HG03196 (cell line): ENCODE measurements around the gene DPY19L2.
"Not testable (repeated sequence)": the region's sequence is repeated elsewhere in the genome, so short reads cannot be mapped to it uniquely, and the experiment has no call there.

ENCODE experiments used
- ATAC-seq: cut with Tn5 transposase; IDR thresholded peaks from one replicate; pipeline ENCODE4 v1.9.1; 2021; ENCODE audit not compliant: unreplicated experiment

DPY19L2 gene

DNA sequence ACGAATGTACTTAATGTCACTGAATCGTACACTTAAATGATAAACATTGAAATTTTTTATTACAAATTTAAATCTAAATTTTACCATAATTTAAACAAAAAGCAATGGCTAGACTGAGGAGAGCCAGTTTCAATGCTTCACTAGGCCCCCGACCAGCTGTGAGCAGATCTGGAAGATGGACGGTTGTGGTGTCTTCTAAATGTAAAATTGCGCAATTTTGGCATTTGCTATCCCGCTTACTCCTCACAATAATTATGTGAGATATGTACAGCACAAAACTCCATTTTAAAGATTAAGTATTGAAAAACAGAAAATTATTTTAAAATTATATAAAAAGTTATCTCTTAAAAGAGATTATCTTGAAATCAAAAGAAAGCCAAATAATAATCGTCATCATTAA, 5.3 kb downstream of the DPY19L2 start:
- not testable (repeated sequence) for ATAC-seq

DNA sequence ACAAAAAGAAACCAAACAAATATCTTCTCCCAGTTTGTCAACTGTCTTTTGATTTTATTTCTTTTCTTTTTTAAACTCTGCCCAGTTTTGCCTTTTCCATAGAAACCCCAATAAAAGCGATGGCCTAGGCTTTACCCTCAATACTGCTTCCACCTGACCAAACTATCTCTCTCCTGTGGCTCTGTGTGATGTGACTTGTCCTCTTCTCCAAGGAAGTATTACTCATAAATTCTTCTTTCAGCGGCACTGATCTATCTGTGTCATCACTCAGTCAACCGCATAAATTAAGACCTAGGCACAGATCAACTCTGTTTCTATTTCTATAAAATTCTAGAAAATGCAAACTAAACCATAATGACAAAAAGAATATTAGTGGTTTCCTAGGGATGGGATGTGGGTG, 9.8 kb downstream of the DPY19L2 start:
- ATAC-seq, result not testable (repeated sequence)

DNA sequence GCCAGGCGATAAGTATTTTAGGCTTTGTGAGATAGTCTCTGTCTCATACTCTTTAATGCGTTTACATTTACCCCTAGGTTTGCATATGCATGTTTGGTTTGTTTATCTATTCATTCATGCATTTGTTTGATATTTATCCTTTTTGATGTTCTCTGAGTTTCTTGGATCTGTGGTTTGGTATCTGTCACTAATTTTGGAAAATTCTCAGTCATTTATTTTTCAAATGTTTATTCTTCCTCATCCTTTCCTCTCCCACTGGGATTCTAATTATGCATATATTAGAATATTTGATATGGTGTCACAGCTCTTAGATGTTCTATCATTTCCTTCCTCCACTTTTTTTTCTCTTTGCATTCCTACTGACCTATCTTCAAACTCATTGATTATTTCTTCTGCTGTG, 11.9 kb downstream of the DPY19L2 start:
- not testable (repeated sequence) for ATAC-seq

DNA sequence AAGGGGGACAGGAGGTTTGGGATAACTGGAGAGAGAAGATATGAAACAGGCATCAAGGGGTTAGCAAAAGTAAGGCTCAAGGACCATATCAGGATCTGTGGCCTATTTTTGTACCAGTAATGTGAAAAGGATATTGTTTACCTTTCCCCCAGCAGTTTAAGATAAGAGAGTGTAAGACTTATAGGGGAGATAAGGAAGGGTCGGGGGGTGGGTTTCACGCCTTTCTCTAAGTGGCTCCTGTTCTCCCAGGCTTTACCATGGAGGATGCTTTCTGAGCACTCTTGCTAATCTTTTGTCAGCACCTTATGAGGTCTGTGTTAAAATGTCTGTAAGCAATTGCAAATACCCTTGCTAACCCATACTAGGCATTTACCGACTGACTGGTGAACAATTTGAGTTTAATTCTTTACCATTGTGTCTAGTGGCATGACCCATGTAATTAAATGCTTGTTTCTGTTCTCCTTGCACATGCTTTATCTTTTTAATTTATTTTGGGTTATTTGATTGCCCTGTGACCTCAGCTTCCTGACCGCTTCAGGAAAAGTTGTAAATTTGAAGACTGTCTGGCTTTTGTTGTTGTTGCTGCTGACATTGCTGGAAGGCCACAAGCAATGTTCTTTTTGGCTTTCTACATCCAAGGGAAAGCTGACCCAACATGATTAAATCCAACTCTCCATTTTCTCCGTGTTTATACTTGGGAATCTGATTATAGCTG, 12.6 kb downstream of the DPY19L2 start:
- ATAC-seq, result not testable (repeated sequence)

DNA sequence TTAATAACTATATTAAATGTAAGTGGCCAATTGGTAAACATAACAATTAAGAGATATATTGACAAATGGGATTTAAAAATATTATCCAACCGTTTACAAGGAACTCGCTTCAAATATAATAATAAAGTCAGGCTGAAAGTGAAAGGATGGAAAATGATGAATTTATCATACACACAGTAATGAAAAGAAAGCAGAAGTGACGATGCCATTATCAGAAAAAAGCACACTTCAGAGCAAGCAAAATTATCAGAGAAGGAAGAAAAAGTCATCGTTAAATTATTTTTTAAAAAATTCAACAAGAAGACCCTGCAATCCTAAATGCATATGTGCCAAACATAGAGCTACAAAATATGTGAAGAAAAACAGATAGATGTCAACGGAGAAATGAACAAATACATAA, 13.8 kb downstream of the DPY19L2 start:
- ATAC-seq, result not testable (repeated sequence)

DNA sequence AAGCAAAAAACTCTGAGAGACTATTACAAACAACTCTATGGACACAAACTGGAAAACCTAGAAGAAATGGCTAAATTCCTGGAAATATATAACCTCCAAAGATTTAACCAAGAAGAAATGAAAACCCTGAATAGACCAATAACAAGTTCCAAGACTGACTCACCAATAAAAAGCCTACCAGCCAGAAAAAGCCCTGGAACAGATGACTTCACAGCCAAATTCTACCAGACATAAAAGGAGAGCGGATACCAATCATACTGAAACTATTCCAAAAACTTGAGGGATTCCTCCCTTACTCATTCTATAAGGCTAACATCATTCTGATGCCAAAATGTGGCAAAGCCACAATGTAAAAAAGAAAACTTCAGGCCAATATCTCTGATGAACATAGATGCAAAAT, 18.8 kb downstream of the DPY19L2 start:
- ATAC-seq, result not testable (repeated sequence)

DNA sequence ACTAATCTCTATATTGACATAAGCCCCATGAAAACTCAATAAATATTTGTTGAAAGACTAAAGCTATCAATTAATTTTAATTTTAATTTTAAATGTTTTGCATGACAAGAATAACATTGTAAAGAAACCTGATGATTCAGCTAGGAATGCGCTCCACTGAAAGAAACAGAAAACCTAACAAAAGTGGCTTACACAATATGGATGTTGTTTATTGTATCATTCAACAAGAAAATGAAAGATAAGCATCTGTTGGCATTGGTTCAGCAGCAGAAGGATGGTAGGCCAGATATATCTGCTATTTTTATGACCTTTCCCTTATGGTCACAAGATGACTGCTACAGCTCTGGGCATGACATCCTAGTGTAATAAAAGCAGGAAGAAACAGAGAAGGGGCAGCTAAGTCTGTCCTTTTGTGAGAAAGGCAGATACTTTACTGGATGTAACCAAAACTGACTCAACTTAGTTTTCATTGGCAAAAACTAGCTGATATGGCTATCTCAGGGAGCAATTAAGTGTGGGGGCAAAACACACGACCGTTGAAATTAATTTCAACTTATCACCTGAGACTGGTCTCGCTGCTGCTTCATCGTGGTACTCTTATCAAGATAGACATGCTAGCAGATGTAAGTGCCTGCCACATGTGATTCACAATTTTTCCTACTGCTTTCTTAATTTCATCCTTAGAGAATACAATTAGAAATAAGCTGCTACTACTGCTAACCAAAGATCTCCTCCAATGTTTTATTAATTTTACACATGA, 24.7 kb downstream of the DPY19L2 start:
- ATAC-seq, result not testable (repeated sequence)

DNA sequence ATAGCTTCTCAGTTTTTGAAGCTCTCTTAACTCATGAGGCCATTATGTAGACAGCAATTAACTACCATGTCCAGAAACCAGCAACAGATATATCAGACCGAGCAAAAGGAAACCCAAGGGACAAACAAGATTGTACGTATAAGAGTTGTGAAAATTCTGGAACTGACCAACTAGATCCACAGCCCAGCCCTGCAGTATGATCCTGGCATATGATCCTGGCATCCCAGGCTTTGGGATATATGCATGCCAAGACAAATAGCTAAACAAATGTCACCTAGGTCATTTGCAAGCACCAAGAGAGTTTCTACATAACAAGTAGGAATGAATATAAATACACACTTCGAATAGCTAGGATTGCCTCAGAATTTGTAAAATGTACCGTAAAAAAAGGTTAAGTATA, 44.0 kb downstream of the DPY19L2 start:
- ATAC-seq, result not testable (repeated sequence)

DNA sequence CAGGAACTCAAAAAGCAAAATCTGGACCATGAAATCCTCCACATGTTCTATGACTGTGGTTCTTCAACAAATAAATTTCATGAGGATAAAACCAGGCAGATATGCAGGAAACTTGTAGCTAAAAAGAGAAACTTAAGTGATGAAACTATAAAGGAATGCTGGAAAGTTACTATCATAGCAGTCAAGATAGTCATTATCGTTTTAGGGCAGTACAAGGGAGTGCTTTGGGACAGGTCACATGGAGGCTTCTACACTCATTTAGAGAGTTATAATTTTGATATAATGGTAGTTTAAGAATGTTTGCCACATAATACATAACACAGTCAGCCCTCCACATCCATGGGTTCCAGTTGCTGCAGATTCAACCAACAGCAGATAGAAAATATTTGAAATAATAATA, 52.7 kb downstream of the DPY19L2 start:
- ATAC-seq, result not testable (repeated sequence)

DNA sequence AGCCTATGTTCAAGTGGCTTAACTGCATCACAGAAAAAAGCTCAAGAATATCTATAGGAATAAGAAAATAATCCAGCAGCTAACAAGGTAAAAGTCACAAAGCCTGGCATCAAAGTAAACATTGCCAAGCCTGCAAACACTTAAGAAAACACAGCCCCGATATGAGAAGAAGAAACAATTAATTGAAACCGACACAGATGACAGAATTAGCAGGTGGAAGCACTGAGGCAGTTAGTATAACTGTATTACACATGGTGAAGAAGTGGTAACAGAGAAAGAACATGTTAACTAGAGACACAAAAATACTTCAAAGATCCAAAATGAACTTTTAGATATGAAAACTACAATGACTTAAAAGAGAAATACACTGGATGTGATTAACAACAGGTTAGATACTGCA, 57.0 kb downstream of the DPY19L2 start:
- not testable (repeated sequence) for ATAC-seq

DNA sequence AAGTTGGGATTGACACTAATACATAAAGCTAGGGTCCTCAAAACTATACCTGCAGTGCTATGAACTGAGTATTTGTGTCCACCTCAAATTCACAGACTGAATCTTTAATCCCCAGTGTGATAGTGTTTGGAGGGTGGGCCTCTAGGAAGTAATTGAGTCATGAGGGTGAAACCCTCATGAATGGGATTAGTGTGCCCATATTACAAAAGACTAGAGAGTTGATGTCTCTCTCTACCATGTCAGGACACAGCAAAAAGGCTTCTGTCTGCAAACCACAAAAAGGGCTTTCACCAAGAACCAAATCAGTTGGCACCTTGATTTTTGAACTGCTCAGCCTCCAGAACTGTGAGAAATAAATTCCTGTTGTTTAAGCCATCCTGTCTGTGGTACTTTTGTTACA, 59.0 kb downstream of the DPY19L2 start:
- not testable (repeated sequence) for ATAC-seq

DNA sequence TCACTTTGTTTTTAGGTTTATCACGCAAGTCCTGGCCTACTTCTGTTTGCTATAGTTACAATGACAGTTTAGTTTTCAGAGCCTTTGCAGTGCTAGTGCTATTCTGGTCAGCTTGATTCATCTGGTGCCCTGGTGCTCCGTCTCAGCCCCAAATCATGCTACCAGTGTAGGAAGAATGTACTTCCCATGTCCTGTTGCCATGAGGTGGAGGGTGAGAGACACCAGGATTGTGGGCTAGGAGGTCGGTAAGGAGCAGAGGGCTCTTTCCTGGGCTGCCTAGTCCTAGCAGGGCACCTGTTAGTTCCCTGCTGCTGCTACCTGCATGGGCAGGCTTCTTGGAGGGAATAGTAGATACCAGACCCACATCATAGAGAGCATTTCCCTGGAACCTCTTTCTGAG, 63.3 kb downstream of the DPY19L2 start:
- not testable (repeated sequence) for ATAC-seq

DNA sequence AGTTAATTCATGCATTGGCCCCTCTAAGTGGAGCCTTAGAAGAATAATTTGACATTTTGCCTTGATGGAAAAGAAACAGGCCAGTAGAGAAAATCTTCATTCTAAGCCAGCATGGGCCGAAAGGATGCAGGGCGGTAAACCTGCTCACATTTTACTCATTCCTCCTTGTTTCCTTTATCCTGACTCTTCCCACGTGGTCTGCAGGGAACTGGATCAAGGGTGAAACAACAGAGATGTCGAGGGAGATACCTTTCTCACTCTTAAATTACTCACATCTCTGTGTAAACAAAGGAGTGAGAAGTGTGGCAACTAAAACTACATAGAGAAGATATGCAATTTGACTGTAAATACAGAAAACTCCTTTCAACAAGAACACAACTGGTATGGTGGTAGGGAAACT, 73.5 kb downstream of the DPY19L2 start:
- not testable (repeated sequence) for ATAC-seq

DNA sequence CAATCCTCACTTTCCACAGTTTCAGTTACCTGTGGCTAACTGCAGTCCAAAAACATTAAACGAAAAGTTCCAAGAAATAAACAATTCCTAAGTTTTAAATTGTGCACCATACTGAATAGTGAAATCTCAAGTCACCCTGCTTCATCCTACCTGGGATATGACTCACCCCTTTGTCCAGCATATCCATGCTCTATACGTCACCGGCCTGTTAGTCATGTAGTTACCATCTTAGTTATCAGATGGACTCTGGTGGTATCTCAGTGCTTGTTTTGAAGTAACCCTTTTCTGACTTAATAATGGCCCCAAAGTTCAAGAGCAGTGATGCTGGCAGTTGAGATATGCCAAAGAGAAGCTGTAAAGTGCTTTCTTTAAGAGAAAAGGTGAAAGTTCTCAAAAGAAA, 83.9 kb downstream of the DPY19L2 start:
- not testable (repeated sequence) for ATAC-seq

DNA sequence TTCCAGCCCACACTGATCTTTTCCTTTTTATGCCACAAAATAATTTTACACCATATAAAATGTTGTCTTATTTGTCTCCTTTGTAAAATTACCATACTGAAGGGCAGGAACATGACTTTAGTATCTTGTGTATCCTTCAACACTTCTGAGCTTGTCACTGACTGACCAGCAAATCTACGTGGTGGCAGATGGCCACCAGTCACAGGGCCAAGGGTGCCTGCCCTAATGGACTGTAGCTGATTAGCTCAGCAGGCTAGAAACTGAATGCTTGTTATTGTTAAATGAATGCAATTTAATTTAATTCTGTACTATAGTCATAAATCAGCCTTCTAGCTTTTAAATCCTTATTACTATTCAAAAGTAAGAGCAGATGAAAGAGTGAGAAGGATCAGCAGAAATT, 85.0 kb downstream of the DPY19L2 start:
- ATAC-seq, result not testable (repeated sequence)

DNA sequence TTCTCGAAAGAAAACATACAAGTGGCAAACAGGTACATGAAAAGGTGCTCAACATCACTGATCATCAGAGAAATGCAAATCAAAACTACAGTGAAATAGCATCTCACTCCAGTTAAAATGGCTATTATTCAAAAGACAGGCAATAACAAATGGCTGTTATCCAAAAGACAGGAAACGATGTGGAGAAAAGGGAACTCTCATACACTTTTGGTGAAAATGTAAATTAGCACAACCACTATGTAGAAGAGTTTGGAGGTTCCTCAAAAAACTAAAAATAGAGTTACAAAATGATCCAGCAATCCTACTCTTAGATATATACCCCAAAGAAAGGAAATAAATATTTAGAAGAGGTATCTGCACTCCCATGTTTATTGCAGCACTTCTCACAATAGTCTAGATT, 90.7 kb downstream of the DPY19L2 start:
- not testable (repeated sequence) for ATAC-seq

DNA sequence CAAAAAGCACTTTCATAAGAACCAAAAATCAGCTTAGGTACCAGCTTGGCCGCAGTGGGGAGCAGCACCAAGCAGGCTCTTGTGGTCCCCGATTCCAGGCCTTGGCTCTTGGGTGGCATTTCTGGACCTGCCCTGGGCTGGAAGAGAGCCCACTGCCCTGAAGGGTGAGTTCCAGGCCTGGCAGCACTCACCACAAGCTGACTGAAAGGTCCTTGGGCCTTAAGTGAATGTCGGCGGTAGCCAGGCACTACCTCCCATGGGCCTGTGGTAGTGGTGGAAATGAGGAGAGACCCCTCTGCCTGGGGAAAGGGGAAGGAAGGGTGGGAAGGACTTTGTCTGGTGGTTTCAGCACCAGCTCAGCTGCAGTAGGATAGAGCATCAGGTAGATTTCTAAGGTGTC, 96.3 kb downstream of the DPY19L2 start:
- not testable (repeated sequence) for ATAC-seq

DNA sequence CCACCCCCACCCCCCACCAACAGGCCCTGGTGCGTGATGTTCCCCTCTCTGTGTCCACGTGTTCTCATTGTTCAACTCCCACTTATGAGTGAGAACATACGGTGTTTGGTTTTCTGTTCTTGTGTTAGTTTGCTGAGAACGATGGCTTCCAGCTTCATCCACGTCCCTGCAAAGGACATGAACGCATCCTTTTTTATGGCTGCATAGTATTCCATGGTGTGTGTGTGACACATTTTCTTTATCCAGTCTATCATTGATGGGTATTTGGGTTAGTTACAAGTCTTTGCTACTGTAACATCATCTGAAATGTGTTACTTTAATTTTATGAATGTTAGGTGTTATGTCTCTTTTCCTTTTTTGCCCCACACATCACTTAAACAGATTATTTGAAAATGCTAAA, 109.8 kb downstream of the DPY19L2 start:
- not testable (repeated sequence) for ATAC-seq

DNA sequence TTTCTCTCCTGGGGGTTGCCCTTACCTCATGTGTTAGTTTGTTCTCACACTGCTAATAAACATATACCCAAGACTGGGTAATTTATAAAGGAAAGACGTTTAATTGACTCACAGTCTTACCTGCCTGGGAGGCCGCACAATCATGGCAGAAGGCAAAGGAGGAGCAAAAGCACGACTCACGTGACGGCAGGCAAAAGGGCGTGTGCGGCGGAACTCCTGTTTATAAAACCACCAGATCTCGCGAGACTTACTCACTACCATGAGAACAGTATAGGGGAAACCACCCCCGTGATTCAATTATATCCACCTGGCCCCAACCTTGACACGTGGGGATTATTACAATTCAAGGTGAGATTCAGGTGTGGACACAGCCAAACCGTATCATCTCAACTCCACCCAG, 116.9 kb downstream of the DPY19L2 start:
- not testable (repeated sequence) for ATAC-seq

DNA sequence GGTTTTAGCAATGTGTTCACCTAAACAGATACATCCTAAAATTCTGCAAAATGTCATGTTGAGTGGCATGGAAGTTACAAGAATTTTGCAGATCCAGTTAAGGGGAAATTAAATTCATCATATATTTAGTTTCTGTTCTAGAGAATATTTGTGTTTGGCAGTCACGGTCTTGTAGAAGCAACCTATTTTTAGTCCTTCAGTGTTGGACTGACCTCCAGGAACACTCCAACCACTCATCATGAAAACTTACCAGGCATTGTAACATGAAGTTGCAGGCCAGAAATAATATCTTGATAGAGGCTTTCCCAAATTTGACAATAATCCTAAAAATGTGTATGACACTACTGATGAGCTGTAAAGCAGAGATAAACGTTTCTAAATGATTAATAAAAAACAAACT, 119.3 kb downstream of the DPY19L2 start:
- not testable (repeated sequence) for ATAC-seq

DNA sequence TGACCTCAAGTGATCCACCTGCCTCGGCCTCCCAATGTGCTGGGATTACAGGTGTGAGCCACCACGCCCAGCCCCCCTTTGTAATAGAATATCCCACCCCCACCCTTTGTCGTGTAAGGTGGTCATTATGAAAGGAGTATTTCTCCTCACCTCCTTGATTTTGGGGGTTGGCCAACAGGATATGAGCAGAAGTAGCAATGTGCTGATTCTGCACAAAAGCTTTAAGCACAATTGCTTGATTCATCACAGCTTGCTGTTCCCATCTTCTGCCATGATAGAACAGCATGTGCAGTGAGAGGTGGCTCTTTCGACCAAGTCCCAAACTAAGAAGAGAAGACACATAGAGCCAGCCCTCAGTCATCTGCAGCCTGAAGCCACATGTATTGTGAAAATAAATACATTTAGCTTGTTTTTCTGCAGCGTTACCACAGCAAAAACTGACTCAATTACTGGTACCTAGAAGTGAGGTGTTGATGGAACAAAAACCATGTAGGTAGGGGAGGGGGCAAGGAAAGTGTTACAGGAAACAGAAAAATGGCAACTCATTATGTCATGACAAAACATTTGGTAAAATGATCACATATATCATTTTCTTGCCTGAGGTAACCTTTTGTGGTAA, 122.9 kb downstream of the DPY19L2 start:
- not testable (repeated sequence) for ATAC-seq

DNA sequence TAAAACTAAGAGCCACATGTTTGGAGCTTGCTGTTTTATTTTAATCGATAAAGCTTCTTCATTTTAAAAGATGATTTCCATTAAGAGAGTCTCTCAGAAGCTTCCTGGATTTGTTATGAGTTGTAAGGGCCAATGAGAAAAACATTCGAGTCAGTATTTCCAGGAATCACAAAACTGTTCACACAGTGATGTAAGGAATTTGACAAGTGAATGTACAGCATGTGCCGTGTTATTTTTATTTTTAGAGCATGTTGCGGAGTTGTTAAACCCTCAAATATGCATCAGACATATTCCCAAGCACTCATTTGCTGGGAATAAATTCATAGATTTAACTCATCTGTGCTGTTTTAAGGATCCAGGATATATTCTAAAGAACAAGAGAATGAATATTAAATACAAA, 129.6 kb downstream of the DPY19L2 start:
- not testable (repeated sequence) for ATAC-seq
